DMS 273 treated with DMSO at 0.1 percent for 48 hours (cell line): ENCODE measurements around the gene MYH9.
"Not testable (repeated sequence)": the region's sequence is repeated elsewhere in the genome, so short reads cannot be mapped to it uniquely, and the experiment has no call there.

Experiments used
- DNase-seq: peaks from one replicate; lab custom pipeline; 2025; lab: John Stamatoyannopoulos, UW

Gene MYH9

GRCh38 chr22:36267058-36267457, 120.7 kb downstream of the MYH9 start:
- DNase-seq: no peak

GRCh38 chr22:36263886-36264664, 123.7 kb downstream of the MYH9 start:
- DNase-seq: not testable (repeated sequence)

GRCh38 chr22:36263216-36263673, 124.5 kb downstream of the MYH9 start:
- DNase-seq: not testable (repeated sequence)

- not testable (repeated sequence) for DNase-seq
Measured at GRCh38 chr22:36262307-36262706, 125.5 kb downstream of the MYH9 start.

GRCh38 chr22:36261675-36262074, 126.1 kb downstream of the MYH9 start:
- not testable (repeated sequence) for DNase-seq

- no peak for DNase-seq
Measured at GRCh38 chr22:36259615-36260300, 128.0 kb downstream of the MYH9 start.

- no peak for DNase-seq
Measured at GRCh38 chr22:36258701-36259614, 128.8 kb downstream of the MYH9 start.

GRCh38 chr22:36257948-36258670, 129.7 kb downstream of the MYH9 start:
- no peak for DNase-seq

- no peak for DNase-seq
Measured at GRCh38 chr22:36257308-36257707, 130.5 kb downstream of the MYH9 start.

GRCh38 chr22:36256478-36256877, 131.3 kb downstream of the MYH9 start:
- DNase-seq: no peak

GRCh38 chr22:36255572-36255971, 132.2 kb downstream of the MYH9 start:
- DNase-seq: not testable (repeated sequence)

- no peak for DNase-seq
Measured at GRCh38 chr22:36253523-36254490, 134.0 kb downstream of the MYH9 start.

- DNase-seq: no peak
Measured at GRCh38 chr22:36252754-36253522, 134.8 kb downstream of the MYH9 start, which contains the start of gene APOL1. TSS of gene APOL1 (plus strand) at chr22:36253133. CDS start at chr22:36254956, 1,823 bp downstream.

GRCh38 chr22:36251979-36252608, 135.7 kb downstream of the MYH9 start:
- not testable (repeated sequence) for DNase-seq

- not testable (repeated sequence) for DNase-seq
Measured at GRCh38 chr22:36250292-36250960, 137.3 kb downstream of the MYH9 start.

- DNase-seq: no peak
Measured at GRCh38 chr22:36249160-36249559, 138.6 kb downstream of the MYH9 start.

- no peak for DNase-seq
Measured at GRCh38 chr22:36247955-36248354, 139.8 kb downstream of the MYH9 start.

- no peak for DNase-seq
Measured at GRCh38 chr22:36246718-36247117, 141.0 kb downstream of the MYH9 start.
